Right lobe of liver (tissue), 4 donors: ENCODE data around the gene IL19.

Experiments
- POLR2A ChIP-seq: fragments of 450-650 bp; IDR thresholded peaks from one replicate; pipeline ENCODE4 v1.6.1; 2017; ENCODE audit warnings: antibody characterized with exemption, mild to moderate bottlenecking
- TF ChIP-seq, protein P1 (sequence below), 4 donors: fragments of 200-600 bp in 3 of 4; fragments of 450-650 bp in 1 of 4; IDR thresholded peaks; one replicate each; pipeline versions ENCODE4 v1.5.1 to v1.8.0; 2016 to 2022; ENCODE audit warnings: antibody characterized with exemption in 4 of 4, mild to moderate bottlenecking in 2 of 4
- donor health status: DM: no; HTN: no; CAD: no.
- donor health status: DM: no; HTN: no; CAD: no.
- donor health status: DM: no; HTN: yes; CAD: no.

DNA sequence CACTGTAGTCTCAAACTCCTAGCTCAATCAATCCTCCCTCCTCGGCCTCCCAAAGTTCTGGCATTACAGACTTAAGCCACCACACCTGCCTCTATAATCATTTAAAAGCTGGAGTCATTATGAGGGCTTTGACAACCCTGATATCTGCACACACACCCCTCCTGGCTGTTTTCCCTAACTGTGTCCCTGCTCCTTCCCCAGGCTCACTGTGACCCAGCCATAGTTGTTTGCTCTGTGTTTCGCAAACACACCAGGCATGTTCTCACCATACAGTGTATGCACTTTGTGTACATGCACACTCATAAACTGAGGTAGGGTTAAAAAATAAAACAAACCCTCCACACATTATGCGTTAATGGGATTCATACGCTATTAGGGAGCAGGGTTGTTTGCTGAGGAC, 73.1 kb downstream of the IL19 start:
- TF ChIP-seq, protein P1, sequence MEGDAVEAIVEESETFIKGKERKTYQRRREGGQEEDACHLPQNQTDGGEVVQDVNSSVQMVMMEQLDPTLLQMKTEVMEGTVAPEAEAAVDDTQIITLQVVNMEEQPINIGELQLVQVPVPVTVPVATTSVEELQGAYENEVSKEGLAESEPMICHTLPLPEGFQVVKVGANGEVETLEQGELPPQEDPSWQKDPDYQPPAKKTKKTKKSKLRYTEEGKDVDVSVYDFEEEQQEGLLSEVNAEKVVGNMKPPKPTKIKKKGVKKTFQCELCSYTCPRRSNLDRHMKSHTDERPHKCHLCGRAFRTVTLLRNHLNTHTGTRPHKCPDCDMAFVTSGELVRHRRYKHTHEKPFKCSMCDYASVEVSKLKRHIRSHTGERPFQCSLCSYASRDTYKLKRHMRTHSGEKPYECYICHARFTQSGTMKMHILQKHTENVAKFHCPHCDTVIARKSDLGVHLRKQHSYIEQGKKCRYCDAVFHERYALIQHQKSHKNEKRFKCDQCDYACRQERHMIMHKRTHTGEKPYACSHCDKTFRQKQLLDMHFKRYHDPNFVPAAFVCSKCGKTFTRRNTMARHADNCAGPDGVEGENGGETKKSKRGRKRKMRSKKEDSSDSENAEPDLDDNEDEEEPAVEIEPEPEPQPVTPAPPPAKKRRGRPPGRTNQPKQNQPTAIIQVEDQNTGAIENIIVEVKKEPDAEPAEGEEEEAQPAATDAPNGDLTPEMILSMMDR (IDR thresholded peaks at IDR 0.05): no peak
- no peak for TF ChIP-seq POLR2A
